HG03521 (cell line): ENCODE results near the gene LTBP1.
"Not testable (repeated sequence)": the region's sequence is repeated elsewhere in the genome, so short reads cannot be mapped to it uniquely, and the experiment has no call there.

Source experiments
- ATAC-seq: cut with Tn5 transposase; IDR thresholded peaks from one replicate; pipeline ENCODE4 v1.9.1; 2021; ENCODE audit warnings: mild to moderate bottlenecking, moderate library complexity; ENCODE audit not compliant: unreplicated experiment

The LTBP1 gene

DNA sequence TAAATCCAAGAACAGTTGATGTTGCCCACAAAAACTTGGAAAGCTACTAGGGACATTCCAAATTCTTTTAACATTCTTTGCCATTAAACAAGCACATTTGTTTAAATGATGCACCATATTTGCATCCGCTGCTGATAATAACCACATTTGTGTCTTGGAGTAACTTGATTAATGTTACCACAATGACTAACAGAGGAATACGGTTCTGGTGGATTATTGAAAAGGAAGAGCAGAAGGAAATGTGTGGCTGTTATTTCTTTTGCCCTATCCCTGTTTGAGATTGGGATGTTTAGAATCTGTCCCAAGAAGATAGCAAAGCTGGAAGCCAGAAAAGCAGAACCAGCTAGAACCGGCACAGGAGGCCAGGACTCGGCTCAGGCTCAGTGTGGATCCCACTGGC, 490.5 kb downstream of the LTBP1 start:
- ATAC-seq, result no peak

DNA sequence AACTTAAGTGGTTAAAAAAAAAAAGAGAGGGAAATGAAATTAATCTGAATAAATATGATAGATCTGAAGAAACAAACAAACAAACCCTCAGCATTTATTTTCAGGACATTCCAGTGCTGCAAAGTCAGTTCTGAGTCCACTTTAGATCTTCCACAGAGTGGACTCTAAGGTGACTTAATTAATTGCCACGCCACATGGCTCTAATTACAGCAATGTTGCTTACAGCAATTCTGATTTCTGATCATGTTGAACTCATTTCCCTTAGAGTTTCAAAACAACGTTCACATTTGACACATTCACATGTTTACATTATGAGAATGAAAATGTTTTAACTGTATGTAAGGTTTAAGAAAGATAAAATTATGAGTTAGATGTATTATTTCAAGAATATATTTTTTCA, 491.1 kb downstream of the LTBP1 start:
- no peak for ATAC-seq

DNA sequence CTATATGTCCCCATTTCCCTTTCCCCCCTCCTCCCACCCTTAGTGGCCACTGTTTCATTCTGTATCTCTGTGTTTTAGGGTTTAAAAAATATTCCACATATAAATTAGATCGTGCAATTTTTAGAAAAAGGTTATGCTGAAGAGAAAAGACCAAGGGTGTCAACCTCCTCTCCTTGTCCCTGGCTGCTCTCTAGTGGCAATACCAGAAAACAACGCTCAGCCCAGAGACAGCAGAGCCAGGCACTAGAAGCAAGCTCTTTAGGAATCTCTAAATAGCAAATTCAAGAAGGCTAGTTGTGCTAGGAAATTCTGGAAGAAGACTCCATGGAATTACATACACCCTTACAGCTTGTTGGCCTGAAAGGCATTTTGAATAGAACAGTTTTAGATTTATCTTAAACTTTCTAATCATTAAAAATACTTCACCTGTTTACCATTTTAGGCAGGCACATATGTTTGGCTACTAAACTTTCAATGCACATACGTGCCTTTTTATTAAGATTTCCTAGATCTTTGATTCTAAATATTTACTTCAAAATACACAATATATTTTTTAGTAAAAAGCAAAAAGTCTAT, 494.6 kb downstream of the LTBP1 start:
- no peak for ATAC-seq

DNA sequence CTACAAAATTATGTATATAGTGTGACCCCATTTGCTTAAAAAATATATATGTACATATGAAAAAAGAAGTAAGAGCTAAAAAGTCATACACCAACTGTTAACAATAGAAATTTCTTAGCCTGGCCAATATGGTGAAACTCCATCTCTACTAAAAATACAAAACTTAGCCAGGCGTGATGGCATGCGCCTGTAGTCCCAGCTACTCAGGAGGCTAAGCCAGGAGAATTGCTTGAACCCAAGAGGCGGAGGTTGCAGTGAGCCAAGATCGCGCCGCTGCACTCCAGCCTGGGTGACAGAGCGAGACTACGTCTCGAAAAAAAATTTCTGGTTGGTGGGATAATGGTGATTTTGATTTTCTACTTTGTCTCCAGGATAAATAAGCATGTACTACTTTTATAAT, 495.3 kb downstream of the LTBP1 start:
- ATAC-seq, result not testable (repeated sequence)

DNA sequence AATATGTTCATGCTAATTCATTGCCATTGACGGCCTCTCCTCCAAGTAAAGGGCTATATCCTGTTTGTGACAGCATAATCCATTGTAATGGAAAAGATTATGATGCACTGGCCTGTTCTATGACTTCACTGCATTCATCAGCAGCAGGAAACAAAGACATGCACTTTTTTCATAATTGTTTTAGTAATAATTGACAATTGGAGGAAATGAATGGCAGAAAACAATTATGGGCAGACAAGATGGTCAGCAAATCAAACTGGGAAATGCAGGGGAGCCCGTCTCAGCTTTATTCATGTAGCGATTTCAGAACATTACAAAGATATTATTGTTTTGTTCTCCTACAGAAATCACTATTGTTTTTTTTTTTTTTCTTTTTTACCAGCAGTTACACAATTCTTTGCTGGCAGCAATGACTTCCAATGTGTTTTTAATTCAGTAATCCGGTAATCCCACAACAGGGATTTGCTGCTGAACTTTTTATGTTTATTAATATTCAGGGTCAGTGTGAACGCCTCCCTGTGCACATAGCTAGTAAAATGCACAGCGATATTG, 495.9 kb downstream of the LTBP1 start:
- ATAC-seq, result no peak

DNA sequence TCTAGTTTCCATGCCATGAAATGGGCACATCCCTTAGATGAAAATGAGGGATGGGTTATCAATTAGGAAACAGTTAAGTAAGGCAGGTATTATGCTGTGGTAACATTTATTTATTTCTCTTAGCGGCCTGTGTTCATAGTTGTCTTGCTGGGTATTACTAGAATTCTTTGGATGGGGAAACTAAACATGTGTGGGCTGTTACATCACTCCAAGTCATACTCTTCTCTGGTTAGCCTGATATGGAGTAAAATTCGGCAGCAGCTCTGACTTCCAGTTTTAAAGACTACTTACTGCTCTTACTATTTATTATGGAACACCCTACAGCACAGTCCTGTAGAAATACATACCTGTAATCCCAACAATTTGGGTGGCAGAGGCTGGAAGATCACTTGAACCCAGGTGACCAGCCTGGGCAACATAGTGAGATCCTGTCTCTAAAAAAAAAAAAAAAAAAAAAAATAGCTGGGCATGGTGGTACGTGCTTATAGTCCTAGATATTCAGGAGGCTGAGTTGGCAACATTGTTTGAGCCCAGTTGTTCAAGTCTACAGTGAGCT, 496.6 kb downstream of the LTBP1 start:
- ATAC-seq, result no peak

DNA sequence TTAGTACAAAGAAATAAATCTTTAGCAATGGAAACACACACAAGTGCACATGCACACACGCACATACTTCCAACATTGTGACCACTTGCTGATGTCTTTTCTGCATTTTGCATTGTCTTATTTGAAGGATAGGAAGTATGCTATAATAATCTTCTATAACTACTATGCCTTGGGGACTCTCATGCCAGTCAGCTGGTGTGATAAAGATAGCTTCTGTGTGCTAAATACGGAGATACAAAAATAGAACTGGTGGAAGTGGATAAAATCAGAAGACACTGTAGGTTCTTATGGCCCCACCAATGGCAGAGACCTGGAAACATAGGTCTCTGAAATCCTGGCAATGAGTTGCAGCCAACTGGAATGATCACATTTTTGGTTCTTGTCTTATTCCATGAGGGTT, 498.2 kb downstream of the LTBP1 start:
- ATAC-seq, result no peak

DNA sequence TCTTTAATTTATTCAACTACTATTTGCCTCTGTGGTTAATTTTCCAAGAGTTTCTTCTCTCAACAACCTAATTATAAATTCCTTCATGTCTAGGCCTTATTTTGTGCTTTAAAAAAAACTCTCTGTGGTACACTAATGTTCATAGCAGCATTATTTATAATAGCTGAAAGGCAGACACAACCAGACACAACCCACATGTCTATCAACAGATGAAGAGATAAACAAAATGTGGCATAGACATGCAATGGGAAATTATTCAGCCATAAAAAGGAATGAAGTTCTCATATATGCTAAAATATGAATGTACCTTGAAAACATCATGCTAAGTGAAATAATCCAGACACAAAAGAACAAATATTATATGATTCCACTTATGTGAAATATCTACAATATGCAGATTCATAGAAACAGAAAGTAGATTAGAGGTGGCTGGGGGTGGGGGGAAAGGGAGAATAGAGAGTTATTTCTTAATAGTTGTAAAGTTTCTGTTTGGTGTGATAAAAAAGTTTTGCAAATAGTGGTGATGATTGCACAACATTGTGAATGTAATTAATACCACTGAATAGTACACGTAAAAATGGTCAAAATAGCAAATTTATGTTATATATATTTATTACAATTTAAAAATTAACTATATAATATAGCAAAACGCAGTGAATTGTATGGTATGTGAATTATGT, 501.6 kb downstream of the LTBP1 start:
- no peak for ATAC-seq
